ENCODE measurements around the gene LCN15.
A peak's percentile ranks its signal among the peaks of the same experiment; 100 is the strongest.
"Not testable (repeated sequence)": the region's sequence is repeated elsewhere in the genome, so short reads cannot be mapped to it uniquely, and the experiment has no call there.

Gene LCN15

DNA sequence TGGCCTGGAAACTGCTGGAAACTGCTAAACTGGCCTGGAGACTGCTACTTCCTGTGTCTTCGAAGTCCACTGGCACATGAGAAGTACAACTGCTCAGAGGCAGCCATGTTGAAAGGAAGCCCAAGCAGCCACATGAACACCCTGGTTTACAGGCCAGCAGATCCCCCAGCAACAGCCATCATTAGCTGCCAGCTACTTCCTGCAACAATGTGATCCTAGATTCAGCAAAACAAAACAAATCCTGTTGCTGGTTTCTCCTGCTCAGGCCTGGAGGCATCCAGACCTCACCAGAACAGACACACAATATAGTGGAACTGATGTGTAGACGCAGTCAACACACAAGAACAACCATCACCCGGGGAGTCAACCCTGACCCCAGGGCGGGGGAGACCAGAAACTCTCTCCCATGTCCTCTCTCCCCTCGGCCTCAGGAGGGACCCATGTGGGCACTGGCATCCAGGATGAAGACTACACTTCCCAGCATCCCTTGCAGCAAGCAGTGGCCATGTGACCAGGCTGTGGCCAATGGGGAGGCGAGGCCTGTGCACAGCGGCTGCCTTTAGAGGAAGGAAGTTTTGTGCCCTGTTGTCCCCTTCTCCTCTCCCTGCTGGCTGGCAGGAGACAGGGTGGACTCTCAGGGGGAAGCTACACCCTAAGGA, 9.2 kb upstream of the LCN15 start:
- DNase-seq, result no peak

DNA sequence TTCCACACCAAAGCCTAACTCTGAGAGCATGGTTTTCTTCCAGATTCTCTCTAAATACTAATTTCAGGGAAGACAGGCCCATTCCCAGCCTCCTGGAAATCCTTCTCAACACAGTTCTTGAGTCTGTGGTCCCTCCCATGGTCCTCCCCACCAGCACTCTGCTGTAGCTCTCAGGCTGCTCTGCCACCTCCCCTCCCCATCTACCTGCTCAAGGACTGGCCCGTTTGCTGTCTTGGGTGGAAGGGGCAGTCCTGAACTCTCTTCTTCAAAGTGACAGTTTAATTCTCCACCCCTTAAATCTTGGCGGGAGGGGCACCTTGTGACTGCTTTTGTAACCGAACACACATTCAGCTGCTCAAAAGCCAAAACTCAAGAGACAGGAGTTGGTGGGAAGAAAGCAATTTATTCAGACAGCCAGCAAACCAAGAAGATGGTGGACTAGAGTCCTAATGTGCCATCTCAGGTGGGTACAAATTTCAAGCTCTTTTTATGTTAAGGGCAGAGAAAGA, 7.6 kb upstream of the LCN15 start:
- DNase-seq, result no peak

DNA sequence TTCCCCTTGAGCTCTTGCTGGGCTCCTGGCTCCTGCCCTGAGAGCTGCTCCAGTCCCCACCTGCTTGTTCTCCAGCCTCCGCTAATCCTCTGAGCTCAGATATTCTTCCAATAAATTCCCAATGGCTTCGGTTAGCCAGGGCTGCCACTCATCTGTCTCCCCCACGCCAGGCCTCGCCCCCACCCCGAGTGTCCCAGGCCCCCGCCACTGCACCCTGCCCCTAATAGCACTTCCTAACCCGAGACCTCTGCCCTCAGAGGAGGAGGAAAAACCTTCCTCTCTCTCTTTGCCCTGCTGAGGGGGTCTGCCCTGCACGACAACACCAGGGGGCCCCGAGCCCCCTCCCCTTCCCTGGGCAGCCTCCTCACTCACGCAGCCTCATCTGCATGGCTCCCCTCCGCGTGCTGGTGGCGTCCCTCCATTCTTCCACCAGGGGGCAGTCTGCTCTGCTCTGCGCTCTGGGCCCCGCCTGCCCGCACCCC, 5.4 kb upstream of the LCN15 start:
- DNase-seq, result no peak

DNA sequence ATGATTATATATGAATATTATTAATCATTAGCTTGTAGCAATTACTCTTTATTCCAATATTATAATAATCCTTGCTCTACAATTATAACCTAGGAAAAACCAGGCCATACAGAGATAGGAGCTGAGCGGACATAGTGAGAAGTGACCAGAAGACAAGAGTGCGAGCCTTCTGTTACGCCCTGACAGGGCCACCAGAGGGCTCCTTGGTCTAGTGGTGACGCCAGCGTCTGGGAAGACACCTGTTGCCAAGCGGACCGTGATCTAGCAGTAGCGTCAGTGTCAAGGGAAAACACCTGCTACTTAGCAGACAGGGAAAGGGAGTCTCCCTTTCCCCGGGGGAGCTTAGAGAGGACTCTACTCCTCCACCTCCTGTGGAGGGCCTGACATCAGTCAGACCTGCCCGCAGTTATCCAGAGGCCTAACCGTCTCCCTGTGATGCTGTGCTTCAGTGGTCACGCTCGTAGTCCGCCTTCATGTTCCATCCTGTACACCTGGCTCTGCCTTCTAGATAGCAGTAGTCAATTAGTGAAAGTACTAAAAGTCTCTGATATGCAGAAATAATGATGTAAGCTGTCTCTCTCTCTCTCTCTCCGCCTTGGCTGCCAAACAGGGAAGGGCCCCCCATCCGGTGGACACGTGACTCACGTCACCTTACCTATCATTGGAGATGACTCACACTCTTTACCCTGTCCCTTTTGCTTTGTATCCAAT, 2.2 kb upstream of the LCN15 start:
- peak; percentile 48 for DNase-seq

DNA sequence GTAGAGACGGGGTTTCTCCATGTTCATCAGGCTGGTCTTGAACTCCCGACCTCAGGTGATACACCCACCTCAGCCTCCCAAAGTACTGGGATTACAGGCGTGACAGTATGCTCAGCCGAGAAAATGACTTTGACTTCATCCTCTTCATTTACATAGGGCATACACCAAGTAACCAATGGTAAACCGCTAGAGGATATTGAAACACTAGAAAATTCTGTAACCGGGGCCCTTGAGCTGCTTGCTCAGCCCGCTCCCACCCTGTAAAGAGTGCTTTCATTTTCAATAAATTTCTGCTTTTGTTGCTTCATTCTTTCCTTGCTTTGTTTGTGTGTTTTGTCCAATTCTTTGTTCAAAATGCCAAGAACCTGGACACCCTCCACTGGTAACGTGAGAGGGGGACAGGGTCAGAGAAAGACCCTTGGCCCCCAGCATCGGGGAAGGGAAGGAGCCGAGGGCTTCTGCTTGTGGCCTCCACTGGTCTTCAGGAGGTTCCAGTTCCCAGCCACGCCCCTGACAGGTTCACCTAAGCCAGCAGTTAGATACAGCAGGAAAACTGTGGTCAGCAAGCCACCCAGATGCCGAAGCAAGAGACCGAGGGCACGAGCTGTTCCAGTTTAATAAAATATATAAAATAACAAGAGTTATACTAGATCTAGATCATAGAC, 1.6 kb upstream of the LCN15 start:
- not testable (repeated sequence) for DNase-seq

DNA sequence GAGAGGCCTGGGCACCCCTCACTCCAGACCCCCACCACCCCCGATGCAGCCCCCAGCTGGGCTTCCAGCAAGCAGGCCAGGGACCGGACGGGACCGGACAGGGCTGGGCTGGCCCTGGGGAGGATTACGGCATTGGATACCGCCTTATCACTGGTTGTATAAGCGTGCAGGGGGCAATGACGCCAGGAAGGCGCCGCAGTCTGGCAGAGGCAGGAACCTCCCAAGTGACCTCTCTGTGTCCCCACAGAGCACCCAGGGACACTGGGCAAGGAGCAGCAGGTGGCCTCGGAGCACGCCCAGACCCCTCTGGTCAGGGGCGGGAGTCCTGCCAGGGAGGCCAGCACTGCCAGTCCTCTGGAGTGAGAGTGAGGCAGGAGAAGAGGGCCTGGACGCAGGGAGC, 723 bp upstream of the LCN15 start:
- no peak for DNase-seq

DNA sequence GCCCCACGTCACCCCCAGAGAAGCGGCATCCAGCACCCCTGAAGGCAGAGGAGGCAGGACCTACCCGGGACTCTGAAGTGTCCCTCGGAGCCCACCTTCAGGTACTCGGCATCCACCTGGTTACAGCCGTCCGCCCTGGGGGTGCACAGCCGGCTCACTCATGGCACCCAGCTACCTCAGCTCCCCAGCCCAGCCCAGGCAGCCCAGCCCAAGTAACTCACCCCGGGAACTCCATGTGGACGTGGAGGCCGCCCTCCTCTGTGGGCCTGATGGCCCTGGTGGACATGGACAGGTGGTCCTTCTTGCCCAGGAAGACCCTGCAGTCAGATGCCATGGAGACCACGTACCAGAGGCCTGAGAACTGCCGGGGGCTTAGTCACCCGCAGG, 676 bp downstream of the LCN15 start:
- no peak for DNase-seq

DNA sequence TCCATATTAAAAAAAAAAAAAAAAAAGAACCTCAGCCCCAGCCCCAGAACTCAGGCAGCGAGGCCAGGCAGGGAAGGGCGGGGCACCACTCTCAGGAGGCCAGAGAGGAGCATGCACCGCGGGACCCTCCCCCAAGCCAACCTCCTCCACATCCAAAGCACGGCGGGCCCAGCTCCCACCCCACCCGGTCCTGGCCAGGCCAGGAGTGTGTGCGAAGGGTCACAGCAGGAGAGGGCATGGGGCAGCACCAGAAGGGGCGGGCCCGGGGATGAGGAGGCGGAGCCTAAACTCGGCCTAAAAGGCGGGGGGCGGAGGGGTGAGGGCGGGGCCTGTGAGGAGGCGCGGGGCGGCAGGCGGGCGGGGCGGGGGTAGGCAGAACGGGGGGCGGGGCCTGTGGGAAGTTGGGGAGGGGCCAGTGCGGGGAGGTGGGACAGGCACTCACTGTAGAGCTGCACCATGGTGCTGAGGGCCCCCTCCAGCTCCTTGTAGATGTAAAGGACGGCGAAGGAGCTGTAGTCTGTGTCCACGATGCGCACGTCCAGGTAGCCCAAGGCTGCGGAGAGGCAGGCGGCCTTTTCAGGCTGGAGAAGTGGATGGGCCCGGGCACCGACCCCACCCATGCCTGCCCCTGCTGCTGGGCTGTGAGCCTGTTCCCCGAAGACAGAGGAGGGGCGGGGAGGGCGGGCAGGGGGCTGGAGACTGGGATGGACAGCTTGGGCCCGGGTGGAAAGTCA, 1.2 kb downstream of the LCN15 start:
- no peak for DNase-seq

DNA sequence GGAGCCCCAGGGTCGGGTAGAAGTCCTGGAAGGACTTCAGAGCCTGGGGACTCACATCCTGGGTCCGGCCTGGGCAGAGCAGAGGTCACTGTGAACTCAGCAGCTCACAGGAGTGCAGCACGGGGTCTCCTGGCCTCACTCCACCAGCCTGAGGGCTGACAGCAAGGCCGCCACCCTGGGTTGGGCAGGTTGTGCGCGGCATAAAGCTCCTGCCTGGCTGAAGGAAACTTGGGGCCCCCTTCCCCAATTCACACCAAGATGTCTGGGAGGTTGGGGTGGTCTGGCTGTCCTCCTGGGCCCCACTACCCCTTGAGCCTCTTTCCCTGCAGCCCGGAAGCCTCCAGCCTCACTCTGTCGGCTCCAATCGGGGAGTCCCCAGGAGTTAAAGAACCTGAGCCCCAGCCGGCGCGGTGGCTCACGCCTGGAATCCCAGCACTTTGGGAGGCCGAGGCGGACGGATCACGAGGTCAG, 2.1 kb downstream of the LCN15 start:
- DNase-seq, result no peak

DNA sequence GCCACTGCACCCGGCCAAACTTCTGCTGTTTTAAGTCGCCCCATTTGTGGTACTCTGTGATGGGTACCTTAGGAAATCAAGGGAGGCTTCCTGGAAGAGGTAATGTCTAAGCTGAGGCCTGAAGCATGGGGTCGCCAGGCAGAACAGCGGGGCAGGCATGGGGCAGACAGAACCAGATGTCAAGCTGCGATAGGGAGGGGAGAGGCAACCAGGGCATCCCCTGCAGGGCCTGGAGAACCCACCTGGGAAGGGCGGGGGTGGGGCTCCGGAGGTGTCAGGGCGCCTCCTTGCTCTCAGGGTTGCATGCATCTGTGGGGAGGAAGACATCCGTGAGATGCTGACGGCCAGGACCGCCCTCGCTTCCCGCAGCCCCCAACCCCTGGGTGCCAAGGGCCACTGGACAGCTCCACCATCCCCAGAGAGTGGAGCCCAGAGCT, 2.8 kb downstream of the LCN15 start:
- DNase-seq, result no peak

DNA sequence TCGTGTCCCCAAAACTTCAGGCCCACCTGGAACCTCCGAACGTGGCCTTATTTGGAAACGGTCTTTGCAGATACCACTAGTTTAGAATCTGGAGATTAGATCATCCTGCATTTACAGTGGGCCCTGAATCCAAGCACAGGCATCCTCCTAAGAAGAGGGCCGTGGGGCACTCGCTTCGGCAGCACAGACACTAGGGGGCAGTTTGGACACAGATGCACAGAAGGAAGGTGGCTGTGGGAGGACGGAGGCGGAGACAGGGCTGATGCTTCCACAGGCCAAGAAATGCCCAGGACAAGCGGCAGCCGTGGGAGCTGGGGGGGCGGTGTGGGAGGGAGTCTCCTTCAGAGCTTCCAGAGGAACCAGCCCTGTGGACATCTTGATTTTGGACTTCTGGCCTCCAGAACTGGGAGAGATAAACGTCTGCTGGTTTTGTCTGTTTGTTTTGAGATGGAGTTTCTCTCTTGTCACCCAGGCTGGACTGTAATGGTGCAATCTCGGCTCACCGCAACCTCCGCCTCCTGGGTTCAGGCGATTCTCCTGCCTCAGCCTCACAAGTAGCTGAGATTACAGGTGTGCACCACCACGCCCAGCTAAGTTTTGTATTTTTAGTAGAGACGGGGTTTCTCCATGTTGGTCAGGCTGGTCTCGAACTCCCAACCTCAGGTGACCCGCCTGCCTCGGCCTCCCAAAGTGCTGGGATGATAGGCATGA, 3.3 kb downstream of the LCN15 start:
- DNase-seq, result not testable (repeated sequence)

DNA sequence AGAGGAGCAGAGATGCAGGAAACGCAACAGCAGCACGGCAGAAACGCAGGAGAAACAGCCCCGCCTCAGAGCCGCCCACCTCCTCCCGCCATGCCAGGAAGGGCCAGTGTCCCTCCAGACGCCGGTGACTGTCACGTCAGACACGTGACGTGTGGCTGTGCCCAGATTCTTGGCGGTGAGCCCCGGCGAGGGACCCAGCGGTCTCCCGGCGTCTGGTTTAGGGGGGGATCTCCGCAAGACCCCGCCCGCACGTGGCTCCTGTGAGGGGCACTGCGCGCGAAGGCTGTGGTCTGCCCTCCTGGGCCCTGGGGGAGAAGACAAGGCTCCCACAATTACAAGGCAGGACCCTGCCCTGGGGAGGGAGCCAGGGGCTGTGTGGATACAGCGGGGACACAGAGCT, 3.9 kb downstream of the LCN15 start:
- DNase-seq, result no peak

DNA sequence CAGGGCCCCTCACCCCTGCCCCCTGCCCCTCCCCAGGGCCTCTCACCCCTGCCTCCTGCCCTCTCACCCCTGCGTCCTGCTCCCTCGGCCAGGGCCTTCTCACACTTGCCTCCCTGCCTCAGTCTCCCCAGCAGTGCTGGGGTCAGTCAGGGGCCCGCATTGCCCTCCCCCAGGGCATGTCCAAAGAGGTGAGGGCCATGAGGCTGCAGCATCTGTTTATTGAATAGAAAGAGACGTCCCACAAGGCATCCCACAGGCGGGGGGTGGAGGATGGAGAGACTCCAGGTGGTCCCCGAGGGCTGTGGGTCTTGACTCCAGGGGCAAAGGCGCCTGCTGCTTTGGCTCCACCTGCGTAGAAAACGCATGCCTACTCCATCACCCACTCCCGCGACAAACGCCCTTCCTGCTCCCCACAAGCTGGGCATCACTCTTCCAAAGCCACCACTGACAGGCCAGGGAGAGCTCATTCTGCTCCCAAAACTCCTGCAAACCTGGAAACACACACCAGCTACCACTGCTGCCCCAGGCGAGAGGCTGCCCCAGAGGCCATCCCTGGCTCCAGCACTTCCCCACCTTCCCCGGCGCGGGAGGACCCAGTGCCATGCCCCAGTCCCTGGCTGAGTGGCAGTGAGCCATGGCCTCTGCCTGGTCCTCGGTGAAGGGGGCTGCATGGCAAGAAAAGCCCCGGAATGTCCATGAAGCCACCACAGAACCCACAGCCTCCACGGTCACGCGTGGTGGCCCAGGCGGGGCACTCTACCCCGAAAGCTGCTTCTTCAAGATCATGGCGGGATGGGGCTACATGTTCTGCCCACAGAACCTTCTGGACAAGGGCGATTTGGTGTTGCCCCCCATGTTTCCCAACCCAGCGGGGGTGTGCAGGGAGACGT, 4.6 kb downstream of the LCN15 start:
- DNase-seq, result no peak

DNA sequence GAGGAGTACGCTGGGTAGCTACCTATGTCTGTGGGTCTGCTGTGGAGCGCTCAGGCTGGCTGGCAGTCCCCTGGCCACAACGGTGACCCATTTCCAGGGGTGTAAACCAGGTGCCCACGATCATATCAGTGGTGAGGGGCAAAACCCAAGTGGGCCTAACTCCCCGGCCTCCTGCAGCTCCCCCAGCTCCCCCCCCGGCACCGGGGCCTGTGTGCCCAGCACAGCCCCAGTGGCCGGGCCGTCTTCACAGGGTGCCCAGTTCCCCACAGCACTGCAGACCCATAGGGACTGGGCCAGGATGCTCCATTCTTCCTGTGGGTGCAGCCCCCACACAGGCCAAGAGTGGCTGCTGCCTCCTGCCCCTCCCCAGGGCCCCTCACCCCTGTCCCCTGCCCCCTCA, 5.3 kb downstream of the LCN15 start:
- DNase-seq, result no peak

DNA sequence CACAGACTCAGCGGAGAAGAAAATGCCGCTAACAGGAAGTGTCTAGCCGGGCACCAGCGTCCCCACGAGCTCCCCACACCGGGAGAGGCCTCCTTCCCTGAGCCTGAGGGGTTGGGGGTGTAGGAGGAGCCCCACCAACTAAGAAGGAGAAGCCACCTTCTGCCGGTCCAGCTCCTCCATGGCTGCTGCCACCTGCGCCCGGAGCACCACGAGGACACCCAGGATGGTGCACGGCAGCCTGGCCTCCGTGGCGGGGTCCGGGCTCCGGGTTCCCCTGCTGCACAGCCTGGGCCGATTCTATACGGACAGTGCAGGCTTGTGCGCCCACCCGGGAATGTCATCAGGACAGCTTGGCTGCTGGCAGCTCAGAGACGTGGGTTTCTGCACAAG, 6.6 kb downstream of the LCN15 start:
- DNase-seq, result no peak

DNA sequence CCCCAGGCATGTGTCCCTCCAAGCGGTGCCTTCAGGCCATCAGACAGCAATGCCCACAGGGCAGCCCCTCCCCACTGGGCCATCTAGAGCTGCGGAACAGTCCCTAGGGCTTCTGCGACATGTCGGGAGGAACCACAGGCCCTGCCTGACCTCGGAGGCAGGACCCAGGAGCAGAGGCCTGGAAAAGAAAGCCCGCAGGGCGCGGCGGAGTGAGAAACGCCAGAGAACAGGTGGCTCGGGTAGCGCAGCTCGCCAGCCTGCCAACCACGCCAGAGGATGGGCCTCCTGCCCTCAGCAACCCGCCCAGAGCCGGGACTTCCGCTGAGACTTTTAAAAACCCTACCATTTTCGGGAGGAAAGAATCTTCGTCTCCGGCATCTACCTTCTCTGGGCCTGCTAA, 7.0 kb downstream of the LCN15 start:
- DNase-seq, result no peak

DNA sequence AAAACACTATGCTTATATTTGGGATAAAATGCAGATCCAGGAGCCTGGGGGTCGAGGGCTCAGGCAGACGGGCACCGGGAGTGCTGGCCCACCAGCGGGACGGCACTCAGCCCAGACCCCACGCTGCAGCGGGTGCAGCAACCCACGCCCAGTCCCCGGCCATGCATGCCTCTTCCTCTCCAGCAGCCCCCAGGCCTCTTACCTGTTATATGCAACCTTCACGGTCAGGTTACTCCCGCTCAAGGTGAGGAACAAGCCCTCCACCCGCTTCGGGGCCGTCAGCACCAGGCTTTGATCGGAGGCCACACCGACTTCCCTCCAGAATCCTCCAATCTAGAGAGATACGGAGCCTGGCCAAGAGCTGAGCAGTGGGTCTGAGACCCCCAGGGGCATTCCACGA, 7.5 kb downstream of the LCN15 start:
- no peak for DNase-seq

DNA sequence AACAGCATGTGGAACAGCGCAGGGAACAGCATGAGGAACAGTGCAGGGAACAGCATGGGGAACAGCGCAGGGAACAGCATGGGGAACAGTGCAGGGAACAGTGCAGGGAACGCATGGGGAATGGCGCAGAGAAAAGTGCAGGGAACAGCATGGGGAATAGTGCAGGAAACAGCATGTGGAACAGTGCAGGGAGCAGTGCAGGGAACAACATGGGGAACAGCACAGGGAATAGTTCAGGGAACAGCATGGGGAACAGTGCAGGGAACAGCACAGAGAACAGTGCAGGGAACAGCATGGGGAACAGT, 8.2 kb downstream of the LCN15 start:
- no peak for DNase-seq

DNA sequence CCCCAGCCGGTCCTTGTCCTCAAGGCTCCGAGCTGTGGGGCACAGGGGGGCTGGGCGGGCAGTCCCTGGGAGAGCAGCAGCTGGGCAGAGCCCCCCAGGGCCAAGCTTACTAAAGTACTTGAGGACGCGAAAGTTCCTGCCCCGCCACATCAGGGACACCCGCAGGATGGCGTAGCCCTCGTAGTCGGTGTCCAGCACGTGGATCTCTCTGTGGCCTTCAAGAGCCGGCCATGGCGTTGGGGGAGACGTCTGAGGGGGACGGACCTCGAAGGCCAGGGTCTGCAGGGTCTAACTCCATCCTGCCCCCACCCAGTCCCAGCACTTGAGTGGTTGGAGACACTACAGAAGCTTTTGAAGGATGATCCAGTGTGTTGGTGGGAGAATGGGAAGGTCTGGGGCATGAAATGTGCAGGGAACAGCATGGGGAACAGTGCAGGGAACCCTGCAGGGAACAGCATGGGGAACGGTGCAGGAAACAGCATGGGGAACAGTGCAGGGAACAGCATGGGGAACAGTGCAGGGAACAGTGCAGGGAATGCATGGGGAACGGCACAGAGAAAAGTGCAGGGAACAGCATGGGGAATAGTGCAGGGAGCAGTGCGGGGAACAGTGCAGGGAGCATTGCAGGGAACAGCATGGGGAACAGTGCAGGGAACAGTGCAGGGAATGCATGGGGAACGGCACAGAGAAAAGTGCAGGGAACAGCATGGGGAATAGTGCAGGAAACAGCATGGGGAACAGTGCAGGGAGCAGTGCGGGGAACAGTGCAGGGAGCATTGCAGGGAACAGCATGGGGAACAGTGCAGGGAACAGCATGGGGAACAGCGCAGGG, 8.8 kb downstream of the LCN15 start:
- DNase-seq, result not testable (repeated sequence)

DNA sequence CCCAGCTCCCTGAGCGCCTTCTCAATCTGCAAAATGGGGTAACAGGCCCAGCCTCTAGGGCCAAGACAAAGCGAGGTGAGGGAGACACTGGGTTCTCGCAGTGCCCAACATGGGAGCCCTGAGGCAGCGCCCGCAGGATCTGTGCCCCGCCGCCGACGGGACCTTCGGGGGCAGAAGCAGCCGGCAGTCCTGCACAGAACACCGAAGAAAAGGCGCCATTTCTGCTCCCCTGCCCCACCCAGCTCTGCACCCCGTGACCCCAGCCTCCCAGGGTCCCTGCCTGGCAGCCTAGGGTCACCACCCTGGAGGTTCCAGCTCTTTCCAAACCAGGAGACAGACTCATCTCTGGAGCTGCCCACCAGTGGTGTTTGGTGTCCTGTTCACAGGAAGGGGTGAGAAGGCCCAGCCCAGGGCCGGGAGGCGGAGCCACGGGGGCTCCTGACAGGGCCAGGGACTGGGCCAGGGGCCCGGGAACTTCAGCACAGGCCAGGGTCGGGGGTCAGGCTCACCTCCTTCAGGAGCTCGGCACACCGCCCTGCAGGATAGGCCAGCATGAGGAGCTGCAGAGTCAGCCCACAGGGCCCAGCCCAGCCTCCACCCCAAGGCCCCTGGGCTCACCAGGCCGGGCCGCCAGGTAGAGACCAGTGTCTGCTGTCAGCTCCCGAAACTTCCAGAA, 9.6 kb downstream of the LCN15 start:
- no peak for DNase-seq

All from NCI-H1105 (cell line).